Amniotic stem cell (primary cell): ENCODE results near the gene PTPRT.

Experiments
- DNase-seq: peaks from one replicate; lab custom pipeline; 2025; lab: John Stamatoyannopoulos, UW

Gene PTPRT

GRCh38 chr20:42611889-42612837 lies 577.5 kb downstream of the PTPRT start:
- no peak for DNase-seq

- no peak for DNase-seq
These were observed 578.3 kb downstream of the PTPRT start for GRCh38 chr20:42611423-42611822.

- DNase-seq: no peak
These were observed 579.6 kb downstream of the PTPRT start for GRCh38 chr20:42610070-42610469.

GRCh38 chr20:42609618-42610017 lies 580.1 kb downstream of the PTPRT start:
- no peak for DNase-seq

GRCh38 chr20:42604998-42605956 lies 584.4 kb downstream of the PTPRT start:
- DNase-seq: no peak

- DNase-seq: no peak
These were observed 586.1 kb downstream of the PTPRT start for GRCh38 chr20:42603655-42604054.

GRCh38 chr20:42598581-42598980 lies 591.1 kb downstream of the PTPRT start:
- no peak for DNase-seq

- DNase-seq: no peak
These were observed 594.1 kb downstream of the PTPRT start for GRCh38 chr20:42595625-42596024.

- no peak for DNase-seq
These were observed 595.0 kb downstream of the PTPRT start for GRCh38 chr20:42594659-42595058.

GRCh38 chr20:42594011-42594410 lies 595.7 kb downstream of the PTPRT start:
- DNase-seq: no peak

- DNase-seq: no peak
These were observed 599.6 kb downstream of the PTPRT start for GRCh38 chr20:42589976-42590639.

- no peak for DNase-seq
These were observed 600.9 kb downstream of the PTPRT start for GRCh38 chr20:42588847-42589246.

- DNase-seq: no peak
These were observed 602.3 kb downstream of the PTPRT start for GRCh38 chr20:42587427-42587826.

GRCh38 chr20:42581311-42581710 lies 608.4 kb downstream of the PTPRT start:
- no peak for DNase-seq

- DNase-seq: no peak
These were observed 613.5 kb downstream of the PTPRT start for GRCh38 chr20:42576167-42576566.

GRCh38 chr20:42572320-42573016 lies 617.2 kb downstream of the PTPRT start:
- no peak for DNase-seq

GRCh38 chr20:42567409-42567808 lies 622.3 kb downstream of the PTPRT start:
- no peak for DNase-seq

GRCh38 chr20:42565235-42565995 lies 624.3 kb downstream of the PTPRT start:
- no peak for DNase-seq

GRCh38 chr20:42559665-42560064 lies 630.0 kb downstream of the PTPRT start:
- no peak for DNase-seq

- no peak for DNase-seq
These were observed 633.1 kb downstream of the PTPRT start for GRCh38 chr20:42556575-42556974.

GRCh38 chr20:42553374-42553773 lies 636.3 kb downstream of the PTPRT start:
- DNase-seq: no peak
